BLaER1 (cell line): ENCODE results near the gene PLEK2.
"Not testable (repeated sequence)": the region's sequence is repeated elsewhere in the genome, so short reads cannot be mapped to it uniquely, and the experiment has no call there.

Experiments used
- H3K27ac ChIP-seq: shearing (Covaris generic); formaldehyde crosslinking; 2 replicates; pipeline ENCODE4 v1.8.1; 2022
- H3K27me3 ChIP-seq: shearing (Covaris generic); formaldehyde crosslinking; 2 replicates; pipeline ENCODE4 v1.8.1; 2022
- H3K36me3 ChIP-seq: shearing (Covaris generic); formaldehyde crosslinking; 2 replicates; pipeline ENCODE4 v1.8.1; 2022
- H3K4me1 ChIP-seq: shearing (Covaris generic); formaldehyde crosslinking; 2 replicates; pipeline ENCODE4 v1.8.1; 2022
- H3K4me2 ChIP-seq: shearing (Covaris generic); formaldehyde crosslinking; 2 replicates; pipeline ENCODE4 v1.8.1; 2022
- H3K4me3 ChIP-seq: shearing (Covaris generic); formaldehyde crosslinking; 2 replicates; pipeline ENCODE4 v1.8.1; 2022
- H3K9ac ChIP-seq: shearing (Covaris generic); formaldehyde crosslinking; 2 replicates; pipeline ENCODE4 v1.8.1; 2022
- H3K9me3 ChIP-seq: shearing (Covaris generic); formaldehyde crosslinking; 2 replicates; pipeline ENCODE4 v1.8.1; 2022
- H4K20me1 ChIP-seq: shearing (Covaris generic); formaldehyde crosslinking; 2 replicates; pipeline ENCODE4 v1.8.1; 2022
- Cebpa-rat ChIP-seq: shearing (Covaris generic); IDR thresholded peaks from 2 replicates; pipeline ENCODE4 v1.8.1; 2022

Gene PLEK2

DNA sequence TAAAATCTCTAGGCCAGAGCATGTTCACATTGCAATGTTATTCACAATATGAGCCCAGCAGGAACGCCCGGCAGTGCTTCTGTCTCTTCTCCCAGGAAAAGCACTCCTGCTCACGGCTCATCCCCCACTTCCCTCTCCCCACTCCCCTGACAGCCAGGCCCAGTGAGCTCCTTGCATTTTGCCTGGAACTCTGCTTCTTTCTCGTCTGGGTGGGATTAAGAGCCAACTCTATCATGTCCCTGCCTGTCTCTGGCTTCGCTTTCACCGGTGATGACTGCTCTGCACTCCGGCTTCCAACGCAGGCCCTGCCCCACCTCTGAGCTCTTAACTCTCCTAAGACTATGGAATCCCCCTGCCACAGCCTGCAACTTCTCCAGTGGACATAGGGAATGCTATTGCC, 2.5 kb downstream of the PLEK2 start:
- H3K4me3 ChIP-seq = no peak overlapping the region
- H3K4me1 ChIP-seq = peaks cover 6% of the 10 kb centered on the region
- H3K27ac ChIP-seq = no peak overlapping the region
- H3K36me3 ChIP-seq = no peaks in the 10 kb centered on the region
- no peaks in the 10 kb centered on the region for H3K27me3 ChIP-seq
- TF ChIP-seq Cebpa-rat = no peak
- H3K9ac ChIP-seq = no peak overlapping the region
- H4K20me1 ChIP-seq = no peaks in the 10 kb centered on the region
- H3K9me3 ChIP-seq = no peaks in the 10 kb centered on the region
- no peak overlapping the region for H3K4me2 ChIP-seq

GRCh38 chr14:67408122-67408801, 3.7 kb downstream of the PLEK2 start:
- not testable (repeated sequence) for H4K20me1 ChIP-seq, H3K9me3 ChIP-seq, H3K27me3 ChIP-seq, H3K4me1 ChIP-seq, H3K9ac ChIP-seq, H3K27ac ChIP-seq, H3K36me3 ChIP-seq, H3K4me3 ChIP-seq, H3K4me2 ChIP-seq

GRCh38 chr14:67405771-67406170, 6.2 kb downstream of the PLEK2 start:
- Histone ChIP-seq H3K9me3 (0 out of 2 replicates have a peak, but pooled peaks cover 5% of the 10 kb centered on the region), H3K9ac (no peak overlapping the region), H4K20me1 (no peaks in the 10 kb centered on the region), H3K4me3 (no peak overlapping the region), H3K4me1 (no peaks in the 10 kb centered on the region), H3K27me3 (no peaks in the 10 kb centered on the region), H3K36me3 (no peaks in the 10 kb centered on the region), H3K27ac (no peak overlapping the region), H3K4me2 (no peak overlapping the region)
- TF ChIP-seq Cebpa-rat = no peak

DNA sequence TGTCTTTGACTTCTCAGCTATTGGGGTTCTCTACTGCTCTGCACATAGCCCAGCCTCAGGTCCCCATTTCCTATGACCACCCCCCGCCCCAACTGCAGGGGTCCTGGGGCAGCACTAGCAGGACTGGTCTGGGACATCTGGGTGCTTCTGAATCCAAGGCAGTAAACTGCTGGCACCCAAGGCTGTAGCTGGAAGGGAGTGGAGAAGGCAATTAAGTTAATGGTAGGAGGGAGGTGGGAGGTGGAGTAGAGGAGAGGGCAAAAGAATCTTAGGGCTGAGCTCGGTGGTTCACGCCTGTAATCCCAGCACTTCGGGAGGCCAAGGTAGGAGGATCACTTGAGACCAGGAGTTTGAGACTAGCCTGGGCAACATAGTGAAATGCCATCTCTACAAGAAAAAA, 11.5 kb downstream of the PLEK2 start:
- no peaks in the 10 kb centered on the region for H4K20me1 ChIP-seq
- no peaks in the 10 kb centered on the region for H3K4me1 ChIP-seq
- no peak overlapping the region for H3K4me2 ChIP-seq
- TF ChIP-seq Cebpa-rat = no peak
- no peaks in the 10 kb centered on the region for H3K36me3 ChIP-seq
- 0 out of 2 replicates have a peak, but pooled peaks cover 5% of the 10 kb centered on the region for H3K9me3 ChIP-seq
- no peak overlapping the region for H3K9ac ChIP-seq
- H3K27me3 ChIP-seq = no peaks in the 10 kb centered on the region
- H3K27ac ChIP-seq = no peak overlapping the region
- no peak overlapping the region for H3K4me3 ChIP-seq

- H4K20me1 ChIP-seq = no peaks in the 10 kb centered on the region
- no peaks in the 10 kb centered on the region for H3K4me1 ChIP-seq
- H3K36me3 ChIP-seq = no peaks in the 10 kb centered on the region
- no peak overlapping the region for H3K27ac ChIP-seq
- no peak overlapping the region for H3K9ac ChIP-seq
- H3K4me3 ChIP-seq = no peak overlapping the region
- H3K9me3 ChIP-seq = 0 out of 2 replicates have a peak, but pooled peaks cover 2% of the 10 kb centered on the region
- no peak overlapping the region for H3K4me2 ChIP-seq
- no peak for TF ChIP-seq Cebpa-rat
- no peaks in the 10 kb centered on the region for H3K27me3 ChIP-seq
Measured at GRCh38 chr14:67397536-67397935, 14.4 kb downstream of the PLEK2 start.

DNA sequence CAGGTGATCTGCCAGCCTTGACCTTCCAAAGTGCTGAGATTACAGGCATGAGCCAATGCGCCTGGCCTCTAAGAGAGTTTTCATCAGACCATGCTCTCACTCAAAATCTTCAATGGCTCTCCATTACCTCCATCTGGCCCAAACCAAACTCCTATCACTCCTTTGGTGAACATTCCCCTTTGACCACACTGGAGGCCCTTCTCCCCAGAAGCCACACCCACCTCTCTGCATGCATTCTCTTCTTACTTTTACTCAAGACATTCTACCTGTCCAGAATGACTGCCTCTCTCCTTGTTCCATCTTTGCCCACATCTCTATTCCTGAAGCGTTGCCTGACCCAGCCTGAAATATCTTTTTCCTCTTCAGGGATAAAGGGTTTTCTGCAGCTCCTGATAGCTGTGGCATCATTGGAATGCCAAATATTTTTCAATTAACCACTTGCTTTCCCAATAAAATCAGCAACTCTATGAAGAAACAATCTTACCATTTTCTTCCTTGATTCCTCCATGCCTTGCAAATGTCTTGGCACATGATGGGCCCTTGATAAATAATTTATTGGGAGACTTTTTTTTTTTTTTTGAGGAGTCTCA, 15.5 kb downstream of the PLEK2 start:
- no peak overlapping the region for H3K4me2 ChIP-seq
- H3K27me3 ChIP-seq = no peaks in the 10 kb centered on the region
- H3K9me3 ChIP-seq = no peaks in the 10 kb centered on the region
- no peaks in the 10 kb centered on the region for H3K36me3 ChIP-seq
- no peak overlapping the region for H3K9ac ChIP-seq
- TF ChIP-seq Cebpa-rat = no peak
- H3K4me3 ChIP-seq = no peak overlapping the region
- no peaks in the 10 kb centered on the region for H3K4me1 ChIP-seq
- no peaks in the 10 kb centered on the region for H4K20me1 ChIP-seq
- H3K27ac ChIP-seq = no peak overlapping the region

- Histone ChIP-seq H3K9ac (no peak overlapping the region), H3K4me3 (no peak overlapping the region), H3K4me2 (no peak overlapping the region), H3K4me1 (no peaks in the 10 kb centered on the region), H4K20me1 (no peaks in the 10 kb centered on the region), H3K9me3 (no peaks in the 10 kb centered on the region), H3K36me3 (no peaks in the 10 kb centered on the region), H3K27ac (no peak overlapping the region), H3K27me3 (no peaks in the 10 kb centered on the region)
- no peak for TF ChIP-seq Cebpa-rat
Measured at GRCh38 chr14:67395876-67396189, 16.1 kb downstream of the PLEK2 start.

- H3K36me3 ChIP-seq = no peaks in the 10 kb centered on the region
- H3K4me2 ChIP-seq = no peak overlapping the region
- no peak for TF ChIP-seq Cebpa-rat
- no peak overlapping the region for H3K9ac ChIP-seq
- H3K9me3 ChIP-seq = no peaks in the 10 kb centered on the region
- no peak overlapping the region for H3K4me3 ChIP-seq
- no peaks in the 10 kb centered on the region for H3K27me3 ChIP-seq
- no peaks in the 10 kb centered on the region for H3K4me1 ChIP-seq
- no peaks in the 10 kb centered on the region for H4K20me1 ChIP-seq
- no peak overlapping the region for H3K27ac ChIP-seq
Measured at GRCh38 chr14:67395086-67395875, 16.7 kb downstream of the PLEK2 start.

- H3K9me3 ChIP-seq = no peaks in the 10 kb centered on the region
- no peaks in the 10 kb centered on the region for H3K36me3 ChIP-seq
- no peak overlapping the region for H3K4me2 ChIP-seq
- H3K9ac ChIP-seq = no peak overlapping the region
- H3K4me3 ChIP-seq = no peak overlapping the region
- no peaks in the 10 kb centered on the region for H3K27me3 ChIP-seq
- H4K20me1 ChIP-seq = no peaks in the 10 kb centered on the region
- no peak for TF ChIP-seq Cebpa-rat
- H3K4me1 ChIP-seq = no peaks in the 10 kb centered on the region
- no peak overlapping the region for H3K27ac ChIP-seq
Measured at GRCh38 chr14:67393689-67394088, 18.3 kb downstream of the PLEK2 start.

DNA sequence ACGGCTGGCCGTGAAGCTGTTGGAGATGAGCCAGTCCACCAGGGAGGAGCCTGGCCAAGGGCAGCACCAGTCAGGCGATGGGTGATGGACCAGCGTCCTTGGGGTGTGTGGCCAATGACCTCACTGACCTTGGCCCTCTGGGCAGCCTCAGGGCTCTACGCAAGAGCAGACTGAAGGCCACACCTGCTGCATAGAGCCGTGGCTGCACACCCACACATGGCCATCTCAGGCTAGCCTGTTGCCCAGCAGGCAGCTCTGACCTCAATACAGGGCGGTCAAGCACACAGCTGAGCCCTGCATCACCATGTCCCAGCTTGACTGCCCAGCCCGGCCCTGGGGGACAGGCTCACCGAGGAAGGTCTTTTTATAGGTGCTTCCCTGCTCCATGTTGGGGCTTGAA, 19.2 kb downstream of the PLEK2 start:
- peaks cover 5% of the 10 kb centered on the region; the same call in 1 of the 2 replicates for H3K36me3 ChIP-seq
- H3K4me1 ChIP-seq = no peaks in the 10 kb centered on the region
- TF ChIP-seq Cebpa-rat = no peak
- H3K27ac ChIP-seq = no peak overlapping the region
- H3K9me3 ChIP-seq = no peaks in the 10 kb centered on the region
- H3K27me3 ChIP-seq = no peaks in the 10 kb centered on the region
- no peaks in the 10 kb centered on the region for H4K20me1 ChIP-seq
- no peak overlapping the region for H3K9ac ChIP-seq
- no peak overlapping the region for H3K4me3 ChIP-seq
- H3K4me2 ChIP-seq = no peak overlapping the region
